ENCODE data around the gene CD14. TPM values are rescaled to one million over a fixed set of nuclear protein-coding genes. Genes with fewer than 3 reads are reported as not detected.

Gene CD14
- total RNA-seq, 1 donor from 2014 or later: 48.4 TPM

DNA sequence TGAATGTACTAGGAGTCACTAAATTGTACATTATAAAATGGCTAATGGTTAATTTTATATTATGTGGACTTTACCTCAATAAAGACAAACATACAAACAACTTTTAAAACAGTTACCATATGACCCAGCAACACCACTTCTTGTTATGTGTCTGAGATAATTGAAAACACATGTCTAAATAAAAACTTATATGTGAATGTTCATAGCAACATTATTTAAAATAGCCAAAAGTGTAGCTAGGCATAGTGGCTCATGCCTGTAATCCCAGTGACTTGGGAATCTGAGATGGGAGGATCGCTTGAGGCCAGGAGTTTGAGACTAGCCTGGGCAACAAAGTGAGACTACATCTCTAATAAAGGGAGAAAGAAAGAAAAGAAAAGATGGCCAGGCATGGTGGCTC is 45.5 kb downstream of the CD14 start:
- H3K27me3 ChIP-seq: no peaks in the 10 kb centered on the region
- H3K36me3 ChIP-seq: no peaks in the 10 kb centered on the region
- no peak for DNase-seq (ENCODE audit: extremely low spot score in 2 of 2)
- no peak for TF ChIP-seq CTCF (IDR thresholded peaks at IDR 0.05)
- TF ChIP-seq POLR2AphosphoS5 (IDR thresholded peaks at IDR 0.05; ENCODE audit: insufficient read depth in 1 of 2, low read depth in 1 of 2): no peak
- TF ChIP-seq POLR2A (IDR thresholded peaks at IDR 0.05): no peak
- no peak overlapping the region for H3K4me3 ChIP-seq
- no peak overlapping the region for H3K27ac ChIP-seq
- no peaks in the 10 kb centered on the region for H3K9me3 ChIP-seq
- intact Hi-C loops (cut with DNase I): no loop called here
- H3K4me1 ChIP-seq: no peaks in the 10 kb centered on the region

Small RNAs within 50 kb of the gene (microRNA-seq; reads per million reads assigned to microRNA genes)
- gene MIR3655 (ENCODE audit: borderline number of aligned reads, borderline replicate concordance): not detected

Other genes starting within 250 kb of the CD14 start
- gene ANKHD1, start 231.3 kb downstream of the CD14 start, total RNA-seq: 140 TPM
- 38.1 TPM for gene EIF4EBP3, start 85.5 kb downstream of the CD14 start, total RNA-seq
- 20.4 TPM for gene SRA1, start 75.7 kb downstream of the CD14 start, total RNA-seq
- 16.7 TPM for gene APBB3, start 68.6 kb downstream of the CD14 start, total RNA-seq
- 21.4 TPM for gene SLC35A4, start 68.3 kb downstream of the CD14 start, total RNA-seq
- 16.5 TPM for gene TMCO6, start 6.3 kb upstream of the CD14 start, total RNA-seq
- gene NDUFA2, start 14.5 kb upstream of the CD14 start, total RNA-seq: 61.6 TPM
- gene IK, start 14.7 kb upstream of the CD14 start, total RNA-seq: 64.3 TPM
- gene WDR55, start 31.7 kb upstream of the CD14 start, total RNA-seq: 19.9 TPM
- gene DND1, start 40.4 kb upstream of the CD14 start, total RNA-seq: 2.9 TPM
- gene HARS1, start 58.2 kb upstream of the CD14 start, total RNA-seq: 54.8 TPM
- gene HARS2, start 58.3 kb upstream of the CD14 start, total RNA-seq: 46.2 TPM
- 22.6 TPM for gene ZMAT2, start 67.3 kb upstream of the CD14 start, total RNA-seq
- gene PCDHA1, start 153.0 kb upstream of the CD14 start, total RNA-seq: not detected
- gene PCDHA2, start 161.7 kb upstream of the CD14 start, total RNA-seq: not detected
- gene PCDHA3, start 167.9 kb upstream of the CD14 start, total RNA-seq: 0.74 TPM
- 2.0 TPM for gene PCDHA4, start 173.9 kb upstream of the CD14 start, total RNA-seq
- 0.25 TPM for gene PCDHA5, start 188.4 kb upstream of the CD14 start, total RNA-seq
- 1.2 TPM for gene PCDHA6, start 194.8 kb upstream of the CD14 start, total RNA-seq
- 0.49 TPM for gene PCDHA7, start 201.1 kb upstream of the CD14 start, total RNA-seq
- gene PCDHA8, start 208.0 kb upstream of the CD14 start, total RNA-seq: 0.49 TPM
- 0.25 TPM for gene PCDHA9, start 215.2 kb upstream of the CD14 start, total RNA-seq
- 0.25 TPM for gene PCDHA10, start 222.7 kb upstream of the CD14 start, total RNA-seq
- not detected for gene PCDHA11, start 235.8 kb upstream of the CD14 start, total RNA-seq
- 0.25 TPM for gene PCDHA12, start 242.1 kb upstream of the CD14 start, total RNA-seq
- gene PCDHA13, start 248.9 kb upstream of the CD14 start, total RNA-seq: not detected

All from vagina (tissue), 2 donors.